GM11168 (cell line): Measurements from ENCODE around the gene SUN2.

ENCODE experiments used
- in situ Hi-C: fragments of 300-500 bp; cut with MboI; formaldehyde crosslinking; loops from one replicate; pipeline ENCODE4 v1.12.0; 2022; ENCODE audit warnings: low sequenced_read_pairs; ENCODE audit not compliant: unreplicated experiment

The SUN2 gene

DNA sequence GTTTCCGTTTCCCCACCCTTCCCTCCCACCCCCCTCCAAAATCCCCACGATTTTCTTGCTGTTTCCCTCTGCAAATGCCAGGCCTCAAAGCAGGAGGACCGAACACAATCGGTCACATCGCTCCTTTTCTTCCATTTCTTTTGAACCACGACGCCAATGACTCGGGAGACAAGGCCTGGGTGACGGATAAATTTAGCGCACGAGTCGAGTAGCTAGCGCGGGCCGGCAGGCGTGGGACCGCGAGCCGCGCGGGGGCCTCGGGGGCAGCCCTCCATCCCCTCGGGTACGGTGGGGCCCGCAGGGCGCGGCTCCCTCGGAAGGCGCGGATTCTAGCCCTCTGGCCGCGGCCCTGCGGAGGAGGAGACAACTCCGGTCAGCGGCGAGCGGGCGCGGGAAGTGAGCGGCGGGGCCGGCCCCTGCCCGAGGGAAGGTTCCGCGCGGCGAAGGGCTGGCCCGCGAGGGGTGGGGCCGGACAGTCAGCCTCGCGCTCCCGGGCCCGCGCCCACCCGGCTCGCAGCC, 55.5 kb downstream of the SUN2 start:
- in situ Hi-C loops, result no loop called here

DNA sequence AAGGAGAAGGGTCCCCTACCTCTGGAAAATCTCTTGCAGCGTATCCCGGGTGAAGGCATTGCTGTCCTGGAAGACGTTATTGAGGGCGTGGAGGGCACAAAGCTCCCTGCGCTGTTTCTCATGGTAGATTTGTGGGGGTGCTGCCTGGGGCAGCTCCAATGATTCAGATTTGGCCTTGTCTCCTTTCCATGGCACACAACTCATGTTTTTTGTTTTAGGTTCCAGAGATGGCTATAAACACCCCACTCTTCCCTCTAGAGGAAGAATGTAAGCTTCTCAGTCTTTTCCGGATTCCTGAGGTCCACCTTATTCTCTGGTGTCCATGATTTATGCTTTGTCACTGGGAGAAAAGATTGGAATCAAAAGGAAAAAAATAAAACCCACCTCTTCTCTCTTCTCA, 56.0 kb downstream of the SUN2 start:
- in situ Hi-C loops, result no loop called here

DNA sequence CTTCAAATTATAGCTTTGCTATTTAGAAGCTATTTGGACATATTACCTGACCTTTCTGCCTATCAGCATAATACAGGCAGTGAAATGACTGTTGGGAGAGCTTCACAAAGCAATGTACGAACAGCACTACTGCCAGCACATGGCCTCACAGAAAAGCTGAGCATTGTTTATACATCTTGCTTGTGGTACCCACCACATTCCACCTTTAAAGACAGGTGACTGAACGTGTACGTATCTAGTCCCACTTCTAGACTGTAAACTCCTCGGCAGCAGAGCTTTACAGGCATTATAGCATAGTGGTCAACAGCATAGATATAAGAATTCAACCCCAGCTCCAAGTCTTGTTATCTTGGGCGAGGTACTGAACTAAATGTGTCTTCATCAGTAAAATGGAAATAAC, 56.7 kb downstream of the SUN2 start:
- in situ Hi-C loops, result no loop called here

DNA sequence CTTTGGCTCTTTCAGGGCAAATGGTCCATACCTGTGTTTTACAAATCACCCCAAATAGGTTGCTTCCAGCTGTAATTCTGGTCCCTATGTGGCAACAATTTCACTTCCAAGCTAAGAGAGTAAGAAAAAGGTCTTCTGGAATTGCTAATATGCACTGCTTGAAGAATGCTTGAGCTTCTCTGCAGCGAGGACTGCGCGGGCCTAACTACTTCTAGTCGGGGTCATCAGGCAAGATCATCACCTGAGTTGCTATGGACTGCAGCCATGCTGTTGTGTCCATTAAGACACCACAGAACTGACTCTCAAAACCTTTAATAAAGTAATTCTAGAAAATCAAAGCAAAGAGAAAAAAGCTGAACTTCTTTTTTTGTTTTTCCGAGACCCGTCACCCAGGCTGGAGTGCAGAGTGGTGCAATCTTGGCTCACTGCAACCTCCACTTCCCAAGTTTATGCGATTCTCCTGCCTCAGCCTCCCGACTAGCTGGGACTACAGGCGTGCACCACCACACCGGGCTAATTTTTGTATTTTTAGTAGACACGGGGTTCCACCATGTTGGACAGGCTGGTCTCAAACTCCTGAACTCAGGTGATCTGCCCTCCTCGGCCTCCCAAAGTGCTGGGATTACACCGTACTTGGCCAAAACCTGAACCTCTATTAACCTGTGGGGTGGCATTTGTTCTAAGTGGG, 57.2 kb downstream of the SUN2 start:
- in situ Hi-C loops, result no loop called here

DNA sequence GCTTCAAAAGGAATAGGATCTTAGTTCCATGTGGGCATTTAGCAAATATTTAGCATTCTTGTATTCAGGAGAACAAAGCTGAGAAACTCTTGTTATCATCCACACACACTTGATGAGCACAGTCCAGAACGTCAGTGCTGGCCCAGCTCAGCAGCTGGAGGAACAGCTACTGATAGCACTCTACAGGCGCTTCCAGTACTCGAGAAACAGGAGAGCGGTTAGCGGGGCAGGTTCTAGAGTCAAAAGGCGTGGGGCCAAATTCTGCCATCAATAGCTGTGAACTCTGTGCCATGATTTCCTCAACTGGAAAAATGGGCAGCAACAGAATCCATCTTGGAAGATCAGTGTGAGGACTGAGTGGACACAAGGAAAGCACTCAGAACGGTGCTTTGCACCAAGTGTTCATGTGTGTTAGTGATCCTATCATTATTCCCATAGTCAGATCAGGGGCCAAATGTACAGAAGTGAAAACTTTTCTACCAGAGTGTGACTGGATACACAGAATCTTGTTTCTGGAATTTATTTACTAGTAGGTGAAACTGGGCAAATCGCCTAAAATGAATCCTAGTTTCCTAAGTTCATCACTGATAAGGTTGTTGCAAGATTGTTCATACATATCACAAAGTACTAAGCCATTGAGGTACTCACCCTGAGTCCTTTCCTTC, 58.2 kb downstream of the SUN2 start:
- in situ Hi-C loops, result no loop called here

DNA sequence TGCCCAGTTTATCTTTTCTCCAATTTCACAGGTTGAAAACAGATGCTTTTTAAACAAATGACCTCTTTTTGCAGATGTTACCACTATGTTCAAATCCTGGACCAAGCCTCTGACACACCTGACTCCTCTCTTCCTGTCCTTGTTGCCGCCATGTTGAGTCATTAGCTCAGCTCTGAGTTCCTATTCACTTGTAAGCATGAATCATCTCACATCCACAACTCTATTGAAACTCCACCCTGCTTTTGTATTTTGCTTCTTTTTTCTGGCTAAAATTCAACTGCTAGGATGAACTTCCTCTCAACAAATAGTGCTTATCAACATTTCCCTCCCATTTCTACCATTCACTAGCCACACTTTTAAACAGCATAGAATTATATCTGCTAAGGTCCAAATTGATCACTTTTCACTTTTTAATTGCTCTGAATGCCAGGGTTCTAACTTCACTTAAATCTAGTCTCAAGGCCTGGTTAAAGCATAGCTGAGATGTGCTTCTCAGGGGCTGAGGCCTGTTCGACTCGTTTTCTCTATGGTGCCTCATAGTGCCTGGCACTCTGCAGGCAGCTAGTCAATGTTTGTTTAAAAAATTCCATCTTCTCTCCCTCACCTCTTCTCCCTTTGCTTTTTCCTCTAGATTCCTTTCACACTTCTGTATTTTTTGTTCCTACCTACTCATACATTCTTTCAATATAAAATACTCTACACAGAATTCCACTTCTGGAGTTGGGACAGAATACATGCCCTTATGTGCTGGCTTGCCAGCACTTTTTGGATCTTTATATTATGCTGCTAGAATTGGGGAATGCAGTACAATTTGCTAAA, 59.0 kb downstream of the SUN2 start:
- in situ Hi-C loops, result no loop called here

DNA sequence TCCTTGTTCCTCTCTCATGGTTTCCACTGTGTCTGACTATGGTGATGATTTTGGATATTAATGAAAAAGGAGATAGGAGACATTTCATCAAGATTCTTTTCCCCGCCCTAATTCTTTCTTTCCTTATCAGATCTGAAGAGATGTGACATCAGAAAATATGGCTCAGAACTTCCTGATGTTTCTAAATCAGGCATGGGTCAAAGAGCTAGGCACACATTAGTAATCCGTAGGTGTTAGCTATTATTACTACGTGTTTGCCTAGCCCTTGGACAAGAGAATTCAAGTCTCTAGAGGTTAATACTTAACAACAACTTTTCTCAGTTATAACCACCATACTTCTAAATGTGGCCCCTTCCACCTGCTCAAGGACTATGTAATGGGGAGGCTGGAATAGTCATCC, 60.9 kb downstream of the SUN2 start:
- in situ Hi-C loops, result no loop called here

DNA sequence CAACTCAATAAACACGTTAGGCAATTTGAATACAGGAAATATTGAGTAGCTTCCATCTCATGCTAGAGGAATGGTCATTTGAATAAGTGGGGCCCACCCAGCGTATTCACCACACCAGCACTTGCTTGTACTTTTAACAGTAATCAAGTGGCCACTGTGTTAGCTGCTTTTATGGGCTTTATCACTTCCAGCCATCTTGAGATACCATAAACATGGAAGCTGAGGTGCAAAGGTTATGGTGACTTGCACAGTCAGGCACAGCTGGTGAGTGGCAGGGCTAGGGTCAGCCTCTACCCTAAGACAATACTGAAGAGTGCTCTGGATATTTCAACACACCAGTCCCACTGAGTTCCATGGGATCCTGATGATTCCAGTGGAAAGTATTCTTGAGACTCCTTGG, 61.7 kb downstream of the SUN2 start:
- in situ Hi-C loops, result no loop called here

DNA sequence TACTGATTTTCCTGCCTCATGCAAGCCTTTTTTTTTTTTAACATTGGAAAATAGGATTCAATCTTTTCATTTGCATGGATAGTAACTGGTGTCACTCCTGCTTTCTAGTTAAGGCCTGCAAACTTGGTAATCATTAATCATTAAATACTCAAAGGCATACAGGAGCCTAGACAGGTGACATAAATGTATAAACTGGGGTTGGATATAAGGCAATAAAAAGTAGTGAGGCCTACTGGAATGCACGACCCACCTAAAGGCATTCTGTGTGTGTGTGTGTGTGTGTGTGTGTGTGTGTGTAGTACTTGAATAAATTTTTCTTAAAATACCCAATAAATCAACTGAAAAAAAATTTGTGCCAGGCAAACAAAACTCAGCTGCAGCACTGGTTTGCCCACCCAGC, 66.1 kb downstream of the SUN2 start:
- in situ Hi-C loops, result no loop called here

DNA sequence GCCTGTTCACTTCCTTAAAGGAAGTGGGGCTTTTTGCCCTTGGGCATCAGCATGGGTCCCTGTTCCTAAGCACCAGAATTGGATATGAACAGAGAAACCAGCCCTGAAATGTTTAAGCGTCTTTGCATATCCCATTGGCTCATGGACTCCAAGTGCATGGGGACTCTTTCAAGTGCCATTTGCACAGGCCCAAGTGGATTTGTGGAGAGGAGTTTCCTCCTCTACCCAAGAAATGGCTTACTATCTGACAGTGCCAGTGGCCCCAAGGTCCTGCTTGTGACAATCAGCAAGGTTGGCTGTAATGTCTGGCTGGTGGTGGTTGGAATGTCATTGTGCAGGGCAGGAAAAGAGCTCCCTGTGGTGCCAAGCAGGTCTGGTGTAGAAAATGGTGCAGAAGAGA, 70.0 kb downstream of the SUN2 start:
- in situ Hi-C loops, result no loop called here

DNA sequence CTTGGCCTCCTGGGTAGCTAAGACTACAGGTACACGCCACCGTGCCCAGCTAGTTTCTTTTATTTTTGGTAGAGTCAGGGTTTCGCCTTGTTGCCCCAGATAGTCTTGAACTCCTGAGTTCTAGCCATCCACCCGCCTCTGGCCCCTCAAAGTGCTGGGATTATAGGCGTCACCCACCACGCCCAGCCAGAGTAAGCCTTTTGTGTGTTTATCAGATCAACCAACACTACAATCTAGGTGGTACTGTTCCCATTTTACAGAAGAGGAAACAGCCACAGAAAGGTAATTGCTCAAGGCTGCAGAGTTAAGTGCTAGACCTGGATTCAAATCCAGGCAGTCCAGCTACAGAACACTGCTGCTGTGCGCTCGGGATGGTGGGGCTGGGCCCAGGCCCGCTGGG, 70.9 kb downstream of the SUN2 start:
- in situ Hi-C loops, result no loop called here
